ENCODE measurements around the gene GALNTL6.

GALNTL6 gene

GRCh38 chr4:172871381-172871780, 1058.2 kb downstream of the GALNTL6 start:
- no peaks in the 10 kb centered on the region for H3F3A ChIP-seq (ENCODE audit: low read depth)
- H4K20me1 ChIP-seq (ENCODE audit: insufficient read depth, low read length, poor library complexity, severe bottlenecking) = no peaks in the 10 kb centered on the region
- H2AFZ ChIP-seq (ENCODE audit: low read length) = no peak overlapping the region
- H3K9ac ChIP-seq (ENCODE audit: low read depth, low read length, poor library complexity, severe bottlenecking) = no peak overlapping the region
- H3K4me3 ChIP-seq (ENCODE audit: low read length, poor library complexity, severe bottlenecking) = no peak overlapping the region
- no peaks in the 10 kb centered on the region for H3K79me2 ChIP-seq (ENCODE audit: insufficient read depth, low read length)
- H3K36me3 ChIP-seq (ENCODE audit: insufficient read depth, low read length) = no peaks in the 10 kb centered on the region
- no peak overlapping the region for H3K4me2 ChIP-seq (ENCODE audit: low read depth, low read length, poor library complexity, severe bottlenecking)
- H3K9me2 ChIP-seq (replicated peaks; ENCODE audit: low read depth, low read length) = no peaks in the 10 kb centered on the region
- no peaks in the 10 kb centered on the region for H3K9me3 ChIP-seq (ENCODE audit: insufficient read depth, low read depth, low read length)
- H3K4me1 ChIP-seq (ENCODE audit: insufficient read depth, low read length, poor library complexity, severe bottlenecking) = no peaks in the 10 kb centered on the region
- TF ChIP-seq, protein P1, sequence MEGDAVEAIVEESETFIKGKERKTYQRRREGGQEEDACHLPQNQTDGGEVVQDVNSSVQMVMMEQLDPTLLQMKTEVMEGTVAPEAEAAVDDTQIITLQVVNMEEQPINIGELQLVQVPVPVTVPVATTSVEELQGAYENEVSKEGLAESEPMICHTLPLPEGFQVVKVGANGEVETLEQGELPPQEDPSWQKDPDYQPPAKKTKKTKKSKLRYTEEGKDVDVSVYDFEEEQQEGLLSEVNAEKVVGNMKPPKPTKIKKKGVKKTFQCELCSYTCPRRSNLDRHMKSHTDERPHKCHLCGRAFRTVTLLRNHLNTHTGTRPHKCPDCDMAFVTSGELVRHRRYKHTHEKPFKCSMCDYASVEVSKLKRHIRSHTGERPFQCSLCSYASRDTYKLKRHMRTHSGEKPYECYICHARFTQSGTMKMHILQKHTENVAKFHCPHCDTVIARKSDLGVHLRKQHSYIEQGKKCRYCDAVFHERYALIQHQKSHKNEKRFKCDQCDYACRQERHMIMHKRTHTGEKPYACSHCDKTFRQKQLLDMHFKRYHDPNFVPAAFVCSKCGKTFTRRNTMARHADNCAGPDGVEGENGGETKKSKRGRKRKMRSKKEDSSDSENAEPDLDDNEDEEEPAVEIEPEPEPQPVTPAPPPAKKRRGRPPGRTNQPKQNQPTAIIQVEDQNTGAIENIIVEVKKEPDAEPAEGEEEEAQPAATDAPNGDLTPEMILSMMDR (conservative IDR thresholded peaks at IDR 0.05; ENCODE audit: low read length) = no peak
- no peak for TF ChIP-seq EZH2phosphoT487 (IDR thresholded peaks at IDR 0.05; ENCODE audit: borderline replicate concordance)
- H3K27me3 ChIP-seq (ENCODE audit: insufficient read depth, low read length, poor library complexity, severe bottlenecking) = no peaks in the 10 kb centered on the region

- H3K4me1 ChIP-seq (ENCODE audit: insufficient read depth, low read length, poor library complexity, severe bottlenecking) = no peaks in the 10 kb centered on the region
- no peak overlapping the region for H3K4me3 ChIP-seq (ENCODE audit: low read length, poor library complexity, severe bottlenecking)
- no peaks in the 10 kb centered on the region for H3K36me3 ChIP-seq (ENCODE audit: insufficient read depth, low read length)
- TF ChIP-seq, protein P1 (conservative IDR thresholded peaks at IDR 0.05; ENCODE audit: low read length) = no peak
- no peak for TF ChIP-seq EZH2phosphoT487 (IDR thresholded peaks at IDR 0.05; ENCODE audit: borderline replicate concordance)
- H3K9me3 ChIP-seq (ENCODE audit: insufficient read depth, low read depth, low read length) = no peaks in the 10 kb centered on the region
- H3K27me3 ChIP-seq (ENCODE audit: insufficient read depth, low read length, poor library complexity, severe bottlenecking) = no peaks in the 10 kb centered on the region
- no peaks in the 10 kb centered on the region for H3K79me2 ChIP-seq (ENCODE audit: insufficient read depth, low read length)
- H3K9ac ChIP-seq (ENCODE audit: low read depth, low read length, poor library complexity, severe bottlenecking) = no peak overlapping the region
- H3F3A ChIP-seq (ENCODE audit: low read depth) = no peaks in the 10 kb centered on the region
- no peaks in the 10 kb centered on the region for H3K9me2 ChIP-seq (replicated peaks; ENCODE audit: low read depth, low read length)
- no peak overlapping the region for H3K4me2 ChIP-seq (ENCODE audit: low read depth, low read length, poor library complexity, severe bottlenecking)
- H2AFZ ChIP-seq (ENCODE audit: low read length) = no peak overlapping the region
- no peaks in the 10 kb centered on the region for H4K20me1 ChIP-seq (ENCODE audit: insufficient read depth, low read length, poor library complexity, severe bottlenecking)
Measured at GRCh38 chr4:172874944-172875343, 1061.7 kb downstream of the GALNTL6 start.

GRCh38 chr4:172876394-172876793, 1063.2 kb downstream of the GALNTL6 start:
- Histone ChIP-seq H4K20me1 (ENCODE audit: insufficient read depth, low read length, poor library complexity, severe bottlenecking) (no peaks in the 10 kb centered on the region), H3K9me2 (replicated peaks; ENCODE audit: low read depth, low read length) (no peaks in the 10 kb centered on the region), H3K79me2 (ENCODE audit: insufficient read depth, low read length) (no peaks in the 10 kb centered on the region), H3F3A (ENCODE audit: low read depth) (no peaks in the 10 kb centered on the region), H3K27me3 (ENCODE audit: insufficient read depth, low read length, poor library complexity, severe bottlenecking) (no peaks in the 10 kb centered on the region), H3K36me3 (ENCODE audit: insufficient read depth, low read length) (no peaks in the 10 kb centered on the region), H3K9me3 (ENCODE audit: insufficient read depth, low read depth, low read length) (no peaks in the 10 kb centered on the region), H3K4me1 (ENCODE audit: insufficient read depth, low read length, poor library complexity, severe bottlenecking) (no peaks in the 10 kb centered on the region), H3K4me3 (ENCODE audit: low read length, poor library complexity, severe bottlenecking) (no peak overlapping the region), H3K4me2 (ENCODE audit: low read depth, low read length, poor library complexity, severe bottlenecking) (no peak overlapping the region), H2AFZ (ENCODE audit: low read length) (no peak overlapping the region), H3K9ac (ENCODE audit: low read depth, low read length, poor library complexity, severe bottlenecking) (no peak overlapping the region)
- no peak for TF ChIP-seq EZH2phosphoT487 (IDR thresholded peaks at IDR 0.05; ENCODE audit: borderline replicate concordance)
- TF ChIP-seq, protein P1 (conservative IDR thresholded peaks at IDR 0.05; ENCODE audit: low read length) = no peak
